Central memory CD4-positive, alpha-beta T cell (primary cell): ENCODE results near the gene TENM4.

Experiments
- DNase-seq: peaks from one replicate; pipeline ENCODE4 v3.0.0; 2022

TENM4 gene

DNA sequence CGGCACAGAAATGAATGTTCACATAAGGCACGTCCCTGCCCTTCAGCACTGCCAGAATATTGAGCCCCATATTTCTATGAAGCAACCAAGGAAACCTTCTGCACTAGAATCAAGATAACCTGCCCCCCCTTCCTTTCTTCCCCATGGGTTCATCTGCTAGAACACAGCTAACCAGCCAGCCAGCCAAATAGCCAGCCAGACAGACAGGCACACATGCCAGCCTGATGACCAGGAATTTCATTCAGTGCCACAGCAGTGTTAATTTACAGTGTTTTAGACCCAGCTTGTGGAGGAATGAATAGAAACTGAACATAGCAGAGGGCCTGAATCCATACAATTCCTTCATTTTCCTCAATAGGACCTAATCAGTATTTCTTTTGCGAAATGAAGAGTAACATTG, 57.0 kb downstream of the TENM4 start:
- no peak for DNase-seq

DNA sequence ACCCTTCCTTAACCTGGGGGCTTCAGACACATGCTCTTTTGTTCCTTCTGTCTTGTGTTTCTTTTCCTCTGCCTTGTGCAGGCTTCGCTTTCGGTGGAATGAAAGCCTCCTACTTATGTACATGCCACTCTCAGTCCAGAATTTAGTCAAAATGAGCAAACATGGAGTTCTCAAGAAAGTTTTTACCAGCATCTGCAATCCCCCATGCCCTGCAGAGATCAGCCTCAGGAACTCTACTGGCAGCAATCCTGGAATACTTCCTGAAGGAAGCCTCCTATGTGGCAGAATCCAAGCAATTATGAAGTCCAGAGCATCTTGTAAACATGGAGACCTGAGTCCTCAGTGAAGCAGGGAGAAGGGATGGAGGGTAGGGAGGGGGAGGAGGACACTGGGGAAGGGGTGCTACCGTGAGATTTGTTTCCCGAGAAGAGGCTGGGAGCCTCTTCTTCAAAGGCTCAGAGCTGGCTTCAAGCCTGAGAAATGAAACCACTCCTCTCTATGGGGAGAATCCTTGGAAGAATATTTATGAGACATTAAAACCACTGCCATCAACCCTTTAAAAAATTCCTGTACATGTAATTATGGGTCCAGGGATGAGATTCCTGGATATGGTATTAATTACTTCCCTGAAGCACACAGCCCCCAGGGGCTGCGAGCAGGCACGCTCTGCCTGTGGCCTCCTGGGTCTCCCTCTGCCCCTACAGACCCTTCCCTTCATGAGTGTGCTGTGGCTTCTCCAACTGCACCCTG, 58.4 kb downstream of the TENM4 start:
- DNase-seq: no peak

- DNase-seq: no peak
Measured at GRCh38 chr11:79381036-79381435, 59.8 kb downstream of the TENM4 start.

GRCh38 chr11:79377406-79377805, 63.4 kb downstream of the TENM4 start:
- DNase-seq: no peak

- DNase-seq: no peak
Measured at GRCh38 chr11:79375818-79376550, 64.8 kb downstream of the TENM4 start.

DNA sequence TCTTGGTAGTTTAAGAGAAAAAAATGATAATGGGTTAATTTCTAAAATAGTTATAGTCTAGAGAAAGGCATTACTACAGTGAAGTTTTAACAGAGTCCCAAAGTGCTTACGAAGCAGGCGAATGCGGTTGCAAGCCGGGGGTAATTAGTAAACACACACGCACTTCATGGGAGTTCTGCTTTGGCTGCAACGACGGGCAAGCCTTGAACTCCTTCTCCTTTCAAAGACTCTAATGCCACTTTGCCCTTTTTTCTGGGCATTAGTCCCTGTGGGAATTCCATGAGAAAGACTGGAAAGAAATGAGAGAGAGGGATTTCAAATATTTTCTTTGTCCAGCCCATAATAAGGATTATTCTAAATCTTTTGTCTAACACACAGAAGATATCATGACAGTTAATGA, 66.1 kb downstream of the TENM4 start:
- no peak for DNase-seq

DNA sequence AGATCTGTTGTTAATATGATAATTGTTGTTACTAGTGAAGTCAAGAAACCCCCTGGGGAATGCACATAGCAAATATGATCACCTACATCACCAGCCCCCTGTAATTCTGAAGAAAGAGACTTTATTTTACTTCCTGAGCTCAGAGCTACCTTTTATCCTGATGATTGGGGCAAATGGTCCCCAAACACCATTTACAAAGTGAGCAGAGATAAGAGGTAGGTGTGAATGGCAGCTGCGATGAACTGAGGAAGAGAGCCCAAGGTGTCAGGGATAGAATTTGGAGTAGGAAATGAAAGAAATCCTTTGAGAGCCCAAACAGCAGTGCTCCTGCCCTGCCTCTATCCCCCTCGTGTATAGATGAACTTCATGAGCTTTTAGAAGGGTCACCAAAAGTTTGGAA, 69.1 kb downstream of the TENM4 start:
- DNase-seq: no peak

DNA sequence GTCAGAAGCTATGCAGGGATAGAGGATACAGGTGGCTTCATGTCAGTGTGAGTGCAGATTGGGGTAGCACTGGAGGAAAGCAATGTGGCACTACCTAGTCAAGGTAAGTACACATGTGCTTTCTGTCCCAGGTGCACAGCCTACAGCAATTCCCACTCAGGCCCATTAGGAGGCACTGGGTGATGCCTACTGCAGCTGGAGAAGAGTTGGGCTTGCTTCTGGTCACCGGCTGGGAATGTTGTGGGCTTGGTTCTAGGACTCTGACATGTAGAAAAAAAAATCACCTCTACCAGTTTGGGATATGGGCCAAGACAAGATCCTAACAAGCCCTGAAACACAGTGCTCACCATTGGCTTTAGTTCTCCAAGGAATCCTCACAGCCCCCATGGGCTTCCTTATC, 69.7 kb downstream of the TENM4 start:
- no peak for DNase-seq

GRCh38 chr11:79369055-79369454, 71.8 kb downstream of the TENM4 start:
- no peak for DNase-seq

DNA sequence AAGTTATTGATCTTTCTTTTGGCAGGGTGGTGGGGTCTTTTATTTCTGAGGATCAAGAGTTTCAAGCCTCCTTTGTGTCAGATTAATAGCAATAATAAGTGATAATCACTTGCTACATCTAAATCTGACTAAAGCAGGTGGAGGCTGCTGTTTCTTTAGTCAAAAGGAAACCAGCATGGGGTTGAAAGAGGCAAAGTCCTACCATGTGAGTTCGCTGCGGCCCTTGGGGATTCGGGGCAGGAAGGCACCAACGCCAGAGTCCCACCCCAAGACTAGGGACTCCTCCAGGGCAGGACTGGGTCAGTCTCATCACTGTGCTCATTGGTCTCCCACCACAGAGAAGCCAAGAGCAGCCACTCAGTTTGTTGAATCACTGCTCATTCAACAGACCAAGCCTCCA, 73.0 kb downstream of the TENM4 start:
- DNase-seq: no peak

DNA sequence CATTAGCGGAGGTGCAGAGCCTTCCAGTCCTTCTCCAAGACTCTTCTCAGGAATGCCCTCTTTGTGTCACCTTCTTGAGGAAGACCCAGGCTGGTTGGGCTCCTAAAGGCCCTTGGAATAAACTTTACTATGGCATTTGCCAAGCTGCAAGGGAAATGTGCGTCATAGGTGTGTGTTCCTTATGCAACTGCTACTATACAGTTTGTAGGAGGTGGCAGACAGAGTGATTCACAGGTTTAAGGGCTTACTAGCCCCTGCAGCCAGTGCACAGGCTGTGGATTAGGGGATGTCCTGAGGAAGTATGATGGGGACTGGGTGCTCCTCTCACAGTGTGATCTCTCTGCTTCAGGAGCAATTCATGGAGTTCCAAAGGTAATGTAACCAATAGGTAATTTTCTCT, 74.6 kb downstream of the TENM4 start:
- no peak for DNase-seq

GRCh38 chr11:79363861-79364378, 76.9 kb downstream of the TENM4 start:
- no peak for DNase-seq

- DNase-seq: no peak
Measured at GRCh38 chr11:79363256-79363655, 77.6 kb downstream of the TENM4 start.

DNA sequence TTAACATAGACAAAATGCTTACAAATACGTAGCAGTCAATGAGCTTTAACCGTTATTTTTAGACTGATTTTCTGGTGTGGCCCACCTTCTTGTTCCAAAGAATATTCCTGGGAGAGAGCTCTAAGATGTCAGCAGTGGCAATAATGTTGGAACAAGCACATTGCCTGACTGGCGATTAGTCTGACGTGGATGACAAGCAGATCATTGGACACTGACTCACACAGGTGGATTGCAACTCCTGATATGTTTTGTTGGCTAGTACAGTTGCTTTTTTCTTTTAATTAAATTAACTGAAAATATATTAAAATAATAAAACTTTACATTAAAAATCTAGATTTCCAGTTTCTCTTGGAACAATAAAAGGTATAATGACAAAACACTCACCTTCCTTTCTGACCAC, 78.0 kb downstream of the TENM4 start:
- DNase-seq: no peak

GRCh38 chr11:79362206-79362757, 78.5 kb downstream of the TENM4 start:
- DNase-seq: no peak

- no peak for DNase-seq
Measured at GRCh38 chr11:79358258-79358657, 82.6 kb downstream of the TENM4 start.

DNA sequence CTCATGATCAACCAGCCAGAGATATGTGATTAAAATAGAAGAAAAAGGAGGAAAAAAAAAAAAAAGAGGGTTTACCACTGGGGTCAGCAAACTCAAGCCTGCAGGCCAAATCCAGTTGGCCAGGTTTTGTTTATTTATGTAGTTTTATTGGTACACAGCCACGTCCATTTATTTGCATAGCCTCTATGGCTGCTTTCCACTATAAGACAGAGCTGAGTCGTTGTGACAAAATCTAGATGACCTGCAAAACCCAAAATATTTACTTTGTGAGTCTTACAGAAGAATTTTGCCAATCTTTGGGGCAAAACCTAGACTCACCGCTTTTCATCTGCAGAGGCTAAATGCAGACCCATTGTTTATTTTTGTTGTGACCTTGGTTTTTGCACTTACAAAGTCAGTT, 87.1 kb downstream of the TENM4 start:
- DNase-seq: no peak

GRCh38 chr11:79352349-79352703, 88.5 kb downstream of the TENM4 start:
- no peak for DNase-seq

GRCh38 chr11:79348976-79349682, 91.7 kb downstream of the TENM4 start:
- no peak for DNase-seq

DNA sequence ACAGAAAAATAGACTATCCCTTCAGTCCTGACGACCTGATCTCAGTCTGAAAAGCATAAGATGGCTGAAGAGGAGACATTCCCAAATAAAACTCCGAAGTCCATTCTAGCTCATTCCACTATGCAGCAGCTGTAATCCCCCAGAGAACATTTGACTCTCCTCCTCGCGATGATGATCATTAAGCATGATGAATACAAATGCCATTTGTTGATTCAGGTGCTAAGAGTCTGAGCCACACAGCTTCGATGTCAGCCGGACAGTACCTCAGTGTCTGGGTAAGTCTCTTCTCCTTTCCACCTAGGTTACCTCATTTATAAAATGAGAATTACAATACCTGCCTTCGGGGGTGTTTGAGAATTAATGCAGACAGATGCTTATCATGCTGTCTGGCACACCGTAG, 94.8 kb downstream of the TENM4 start:
- DNase-seq: no peak

GRCh38 chr11:79344753-79345294, 96.0 kb downstream of the TENM4 start:
- no peak for DNase-seq

GRCh38 chr11:79342686-79343085, 98.1 kb downstream of the TENM4 start:
- DNase-seq: no peak

DNA sequence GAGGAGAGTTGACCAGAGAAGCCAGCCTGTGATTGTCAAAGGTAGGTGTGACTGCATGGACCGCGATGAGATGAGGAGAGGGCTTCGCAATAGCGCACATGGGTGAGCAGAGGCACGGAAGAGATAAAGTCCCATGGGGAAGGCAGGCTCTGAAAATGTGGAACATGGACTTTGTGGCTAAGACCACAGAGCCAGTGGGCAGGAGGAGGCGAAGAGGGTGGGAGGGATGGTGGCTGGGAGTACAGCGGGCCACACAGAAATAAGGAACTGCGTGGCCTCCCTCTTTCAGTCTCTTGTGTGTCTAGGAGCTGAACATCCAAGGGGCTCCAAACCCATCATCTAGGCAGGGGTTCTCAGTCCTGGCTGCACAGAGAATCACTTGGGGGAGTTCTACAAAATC, 98.6 kb downstream of the TENM4 start:
- no peak for DNase-seq
